ENCODE results near the gene CD1D.
A peak's percentile ranks its signal among the peaks of the same experiment; 100 is the strongest.

Gene CD1D

GRCh38 chr1:158180741-158181576, at the start of gene CD1D:
Gene CD1D, plus strand, starts transcription at chr1:158180895. Its CDS starts 207 bp downstream, at chr1:158181102.
- Histone ChIP-seq H3K27me3 (ENCODE audit: insufficient read depth, low read length) (no peaks in the 10 kb centered on the region), H3K9me3 (ENCODE audit: low read length) (no peaks in the 10 kb centered on the region), H3K27ac (ENCODE audit: low read depth, low read length, poor library complexity, severe bottlenecking) (peak within 1 kb of the TSS; percentile 88), H3K9me2 (ENCODE audit: low read depth, low read length) (no peaks in the 10 kb centered on the region), H3F3A (ENCODE audit: insufficient read depth, low read length) (no peaks in the 10 kb centered on the region), H4K20me1 (ENCODE audit: insufficient read depth, low read length) (no peaks in the 10 kb centered on the region), H3K79me2 (ENCODE audit: insufficient read depth, low read length) (no peaks in the 10 kb centered on the region), H3K4me1 (ENCODE audit: insufficient read depth, low read length, severe bottlenecking) (peaks cover 56% of the 10 kb centered on the region), H2AFZ (ENCODE audit: low read length) (peak within 1 kb of the TSS; percentile 2), H3K4me2 (ENCODE audit: low read length) (peak within 1 kb of the TSS; percentile 88), H3K4me3 (ENCODE audit: low read depth, low read length, poor library complexity, severe bottlenecking) (peak within 1 kb of the TSS; percentile 71), H3K36me3 (ENCODE audit: insufficient read depth, low read length) (peaks cover 5% of the 10 kb centered on the region; the same call in 1 of the 2 replicates), H3K9ac (ENCODE audit: low read length) (peak within 1 kb of the TSS; percentile 68)
- TF ChIP-seq, protein P1, sequence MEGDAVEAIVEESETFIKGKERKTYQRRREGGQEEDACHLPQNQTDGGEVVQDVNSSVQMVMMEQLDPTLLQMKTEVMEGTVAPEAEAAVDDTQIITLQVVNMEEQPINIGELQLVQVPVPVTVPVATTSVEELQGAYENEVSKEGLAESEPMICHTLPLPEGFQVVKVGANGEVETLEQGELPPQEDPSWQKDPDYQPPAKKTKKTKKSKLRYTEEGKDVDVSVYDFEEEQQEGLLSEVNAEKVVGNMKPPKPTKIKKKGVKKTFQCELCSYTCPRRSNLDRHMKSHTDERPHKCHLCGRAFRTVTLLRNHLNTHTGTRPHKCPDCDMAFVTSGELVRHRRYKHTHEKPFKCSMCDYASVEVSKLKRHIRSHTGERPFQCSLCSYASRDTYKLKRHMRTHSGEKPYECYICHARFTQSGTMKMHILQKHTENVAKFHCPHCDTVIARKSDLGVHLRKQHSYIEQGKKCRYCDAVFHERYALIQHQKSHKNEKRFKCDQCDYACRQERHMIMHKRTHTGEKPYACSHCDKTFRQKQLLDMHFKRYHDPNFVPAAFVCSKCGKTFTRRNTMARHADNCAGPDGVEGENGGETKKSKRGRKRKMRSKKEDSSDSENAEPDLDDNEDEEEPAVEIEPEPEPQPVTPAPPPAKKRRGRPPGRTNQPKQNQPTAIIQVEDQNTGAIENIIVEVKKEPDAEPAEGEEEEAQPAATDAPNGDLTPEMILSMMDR (IDR thresholded peaks at IDR 0.05; ENCODE audit: low read length) = no peak
- TF ChIP-seq EZH2 (IDR thresholded peaks at IDR 0.05; ENCODE audit: borderline replicate concordance, low read length) = no peak

DNA sequence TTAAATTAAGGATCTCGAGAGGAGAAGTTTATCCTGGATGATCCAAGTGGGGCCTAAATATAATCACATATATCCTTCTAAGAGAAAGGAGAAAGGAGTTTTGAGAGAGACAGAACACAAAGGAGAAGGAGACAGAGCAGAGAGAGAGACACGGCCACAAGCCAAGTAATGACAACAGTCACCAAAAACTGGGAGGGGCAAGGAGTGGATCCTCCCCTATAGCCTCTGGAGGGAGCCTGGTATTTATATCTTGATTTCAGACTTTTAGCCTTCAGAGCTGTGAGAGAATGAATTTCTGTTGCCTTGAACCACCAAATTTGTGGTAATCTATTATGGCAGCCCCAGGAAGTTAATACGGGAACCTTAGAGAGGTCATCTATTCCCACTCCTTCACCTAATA, 49.5 kb upstream of the CD1D start:
- no peaks in the 10 kb centered on the region for H3K36me3 ChIP-seq (ENCODE audit: insufficient read depth, low read length)
- H3K4me3 ChIP-seq (ENCODE audit: low read depth, low read length, poor library complexity, severe bottlenecking) = no peak overlapping the region
- H3K27ac ChIP-seq (ENCODE audit: low read depth, low read length, poor library complexity, severe bottlenecking) = no peak overlapping the region
- no peaks in the 10 kb centered on the region; the same call in 1 of the 2 replicates for H3K27me3 ChIP-seq (ENCODE audit: insufficient read depth, low read length)
- no peaks in the 10 kb centered on the region for H3F3A ChIP-seq (ENCODE audit: insufficient read depth, low read length)
- TF ChIP-seq, protein P1 (IDR thresholded peaks at IDR 0.05; ENCODE audit: low read length) = no peak
- no peak for TF ChIP-seq EZH2 (IDR thresholded peaks at IDR 0.05; ENCODE audit: borderline replicate concordance, low read length)
- H3K9me2 ChIP-seq (ENCODE audit: low read depth, low read length) = no peaks in the 10 kb centered on the region
- H3K9ac ChIP-seq (ENCODE audit: low read length) = no peak overlapping the region
- no peaks in the 10 kb centered on the region for H3K9me3 ChIP-seq (ENCODE audit: low read length)
- no peaks in the 10 kb centered on the region for H3K4me1 ChIP-seq (ENCODE audit: insufficient read depth, low read length, severe bottlenecking)
- no peak overlapping the region for H2AFZ ChIP-seq (ENCODE audit: low read length)
- no peaks in the 10 kb centered on the region for H3K79me2 ChIP-seq (ENCODE audit: insufficient read depth, low read length)
- H4K20me1 ChIP-seq (ENCODE audit: insufficient read depth, low read length) = no peaks in the 10 kb centered on the region
- no peak overlapping the region for H3K4me2 ChIP-seq (ENCODE audit: low read length)

DNA sequence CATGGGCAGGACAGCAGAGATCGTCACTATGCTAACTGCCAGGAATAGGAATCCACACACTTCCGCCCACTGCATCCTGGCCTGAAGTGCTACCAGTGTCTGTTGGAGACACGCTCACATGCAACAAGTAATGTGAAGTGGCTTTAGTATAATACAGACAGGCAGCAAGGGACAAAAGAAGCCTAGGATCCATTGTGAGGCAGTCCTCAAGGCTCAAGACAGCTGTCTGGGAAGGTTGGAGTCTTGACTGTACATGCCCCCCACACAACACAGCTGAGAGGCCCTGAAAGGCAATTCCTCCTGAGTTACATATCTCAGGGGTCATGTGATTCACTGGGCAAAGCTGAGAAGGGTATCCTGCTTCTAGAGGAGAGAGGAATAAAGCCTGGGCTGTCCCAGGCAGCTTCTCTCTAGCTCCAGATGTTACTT, 39.9 kb upstream of the CD1D start:
- Histone ChIP-seq H3K79me2 (ENCODE audit: insufficient read depth, low read length) (no peaks in the 10 kb centered on the region), H4K20me1 (ENCODE audit: insufficient read depth, low read length) (no peaks in the 10 kb centered on the region), H3K27ac (ENCODE audit: low read depth, low read length, poor library complexity, severe bottlenecking) (no peak overlapping the region), H2AFZ (ENCODE audit: low read length) (no peak overlapping the region), H3K4me1 (ENCODE audit: insufficient read depth, low read length, severe bottlenecking) (no peaks in the 10 kb centered on the region), H3K27me3 (ENCODE audit: insufficient read depth, low read length) (no peaks in the 10 kb centered on the region), H3F3A (ENCODE audit: insufficient read depth, low read length) (no peaks in the 10 kb centered on the region), H3K4me2 (ENCODE audit: low read length) (no peak overlapping the region), H3K4me3 (ENCODE audit: low read depth, low read length, poor library complexity, severe bottlenecking) (no peak overlapping the region), H3K9me3 (ENCODE audit: low read length) (no peaks in the 10 kb centered on the region), H3K36me3 (ENCODE audit: insufficient read depth, low read length) (no peaks in the 10 kb centered on the region), H3K9me2 (ENCODE audit: low read depth, low read length) (no peaks in the 10 kb centered on the region), H3K9ac (ENCODE audit: low read length) (no peak overlapping the region)
- TF ChIP-seq, protein P1 (IDR thresholded peaks at IDR 0.05; ENCODE audit: low read length) = no peak
- TF ChIP-seq EZH2 (IDR thresholded peaks at IDR 0.05; ENCODE audit: borderline replicate concordance, low read length) = no peak

Measured in OCI-LY1 (cell line).